ENCODE results near the gene BAZ1B. TPM values are rescaled to one million over a fixed set of nuclear protein-coding genes. Genes with fewer than 3 reads are reported as not detected.
A peak's percentile ranks its signal among the peaks of the same experiment; 100 is the strongest.

Gene BAZ1B
- total RNA-seq, 1 experiment from 2014 or later, result 66.3 TPM

- H3K27me3 Mint-ChIP-seq (ENCODE audit: low read depth), result no peaks in the 10 kb centered on the region
- H3K9me3 Mint-ChIP-seq, result no peaks in the 10 kb centered on the region
- no peak overlapping the region for H3K4me3 Mint-ChIP-seq
- DNase-seq (ENCODE audit: low spot score) (no peak), ATAC-seq (no peak)
- ChIA-PET POLR2A (no interaction called here), CTCF (no interaction called here)
- peaks cover 20% of the 10 kb centered on the region for H3K36me3 Mint-ChIP-seq
- no peak overlapping the region for H3K27ac Mint-ChIP-seq
- no peaks in the 10 kb centered on the region for H3K4me1 Mint-ChIP-seq
- TF ChIP-seq GTF2I (CRISPR knock-in tag; conservative IDR thresholded peaks at IDR 0.05), result 0 out of 2 replicates have a peak, but pooled peaks have one; percentile 7
- peak; percentile 86 for TF ChIP-seq ZNF121 (CRISPR knock-in tag; IDR thresholded peaks at IDR 0.05)
- no peak for TF ChIP-seq ETV6 (CRISPR knock-in tag; IDR thresholded peaks at IDR 0.05)
These were observed 22.6 kb upstream of the BAZ1B start for GRCh38 chr7:73544678-73545077.

DNA sequence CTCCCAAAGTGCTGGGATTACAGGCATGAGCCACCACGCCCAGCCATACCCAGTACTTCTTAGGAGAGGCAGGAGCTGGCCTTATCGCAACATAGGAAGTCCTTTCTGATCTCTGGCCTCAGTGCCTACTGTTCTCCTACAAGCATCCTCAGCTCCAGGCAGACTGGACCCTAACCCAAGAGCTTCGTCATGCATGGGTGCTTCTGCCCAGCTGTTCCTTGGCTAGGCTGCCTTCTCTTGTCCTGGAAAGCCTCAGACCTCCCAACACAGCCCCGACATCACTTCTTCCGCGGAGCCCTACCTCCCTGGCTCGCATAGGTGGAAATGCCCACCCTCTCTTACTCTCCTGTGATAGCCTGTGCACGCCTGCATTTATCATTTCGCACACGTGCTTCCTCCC is 19.6 kb upstream of the BAZ1B start:
- Mint-ChIP-seq H3K36me3 (peaks cover 36% of the 10 kb centered on the region), H3K9me3 (no peaks in the 10 kb centered on the region), H3K4me1 (no peaks in the 10 kb centered on the region), H3K4me3 (no peak overlapping the region), H3K27me3 (ENCODE audit: low read depth) (no peaks in the 10 kb centered on the region), H3K27ac (peak overlapping the region; percentile 76; the same call in 1 of the 2 replicates)
- ChIA-PET CTCF (no interaction called here), POLR2A (no interaction called here)
- DNase-seq (ENCODE audit: low spot score), result no peak
- no peak for TF ChIP-seq GRHL2 (CRISPR knock-in tag; IDR thresholded peaks at IDR 0.05; ENCODE audit: insufficient replicate concordance, severe bottlenecking)
- TF ChIP-seq SMAD4 (CRISPR knock-in tag; IDR thresholded peaks at IDR 0.05), result no peak
- TF ChIP-seq RORB (CRISPR knock-in tag; IDR thresholded peaks at IDR 0.05), result no peak
- no peak for TF ChIP-seq CREM (CRISPR knock-in tag; IDR thresholded peaks at IDR 0.05)
- TF ChIP-seq, protein P1, sequence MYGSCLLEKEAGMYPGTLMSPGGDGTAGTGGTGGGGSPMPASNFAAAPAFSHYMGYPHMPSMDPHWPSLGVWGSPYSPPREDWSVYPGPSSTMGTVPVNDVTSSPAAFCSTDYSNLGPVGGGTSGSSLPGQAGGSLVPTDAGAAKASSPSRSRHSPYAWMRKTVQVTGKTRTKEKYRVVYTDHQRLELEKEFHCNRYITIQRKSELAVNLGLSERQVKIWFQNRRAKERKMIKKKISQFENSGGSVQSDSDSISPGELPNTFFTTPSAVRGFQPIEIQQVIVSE (CRISPR knock-in tag; IDR thresholded peaks at IDR 0.05; ENCODE audit: borderline replicate concordance), result no peak
- TF ChIP-seq ATF1 (CRISPR knock-in tag; IDR thresholded peaks at IDR 0.05), result no peak
- TF ChIP-seq SP1 (CRISPR knock-in tag; conservative IDR thresholded peaks at IDR 0.05), result no peak
- TF ChIP-seq ZNF512 (CRISPR knock-in tag; IDR thresholded peaks at IDR 0.05; ENCODE audit: borderline replicate concordance), result no peak
- TF ChIP-seq FOXK1 (CRISPR knock-in tag; IDR thresholded peaks at IDR 0.05), result no peak
- no peak for TF ChIP-seq IRF2 (CRISPR knock-in tag; IDR thresholded peaks at IDR 0.05; ENCODE audit: borderline replicate concordance, low read depth)
- no peak for TF ChIP-seq GTF2I (CRISPR knock-in tag; conservative IDR thresholded peaks at IDR 0.05)
- TF ChIP-seq ATF3 (CRISPR knock-in tag; conservative IDR thresholded peaks at IDR 0.05), result no peak
- ATAC-seq, result no peak

GRCh38 chr7:73539709-73540108 is 17.6 kb upstream of the BAZ1B start:
- Mint-ChIP-seq H3K27me3 (ENCODE audit: low read depth) (no peaks in the 10 kb centered on the region), H3K27ac (no peak overlapping the region), H3K9me3 (no peaks in the 10 kb centered on the region), H3K4me3 (no peak overlapping the region), H3K4me1 (no peaks in the 10 kb centered on the region), H3K36me3 (peaks cover 40% of the 10 kb centered on the region)
- CTCF ChIA-PET, result no interaction called here
- no peak for DNase-seq (ENCODE audit: low spot score)
- POLR2A ChIA-PET, result interaction anchor here (0.7 kb wide), 1 partner anchor 183 kb away, joined by 3 read pairs; no protein-coding TSS in a partner anchor
- no peak for ATAC-seq
- TF ChIP-seq ELF4 (CRISPR knock-in tag; IDR thresholded peaks at IDR 0.05; ENCODE audit: low read depth) (no peak), SMAD4 (CRISPR knock-in tag; IDR thresholded peaks at IDR 0.05) (no peak), CBFB (CRISPR knock-in tag; IDR thresholded peaks at IDR 0.05; ENCODE audit: low read depth) (no peak), PRRX2 (CRISPR knock-in tag; IDR thresholded peaks at IDR 0.05) (no peak), FOXJ3 (CRISPR knock-in tag; IDR thresholded peaks at IDR 0.05; ENCODE audit: borderline replicate concordance) (no peak), MYBL2 (CRISPR knock-in tag; IDR thresholded peaks at IDR 0.05) (no peak), ETV6 (CRISPR knock-in tag; IDR thresholded peaks at IDR 0.05) (no peak), ZNF671 (CRISPR knock-in tag; IDR thresholded peaks at IDR 0.05) (no peak)
- TF ChIP-seq, protein P2, sequence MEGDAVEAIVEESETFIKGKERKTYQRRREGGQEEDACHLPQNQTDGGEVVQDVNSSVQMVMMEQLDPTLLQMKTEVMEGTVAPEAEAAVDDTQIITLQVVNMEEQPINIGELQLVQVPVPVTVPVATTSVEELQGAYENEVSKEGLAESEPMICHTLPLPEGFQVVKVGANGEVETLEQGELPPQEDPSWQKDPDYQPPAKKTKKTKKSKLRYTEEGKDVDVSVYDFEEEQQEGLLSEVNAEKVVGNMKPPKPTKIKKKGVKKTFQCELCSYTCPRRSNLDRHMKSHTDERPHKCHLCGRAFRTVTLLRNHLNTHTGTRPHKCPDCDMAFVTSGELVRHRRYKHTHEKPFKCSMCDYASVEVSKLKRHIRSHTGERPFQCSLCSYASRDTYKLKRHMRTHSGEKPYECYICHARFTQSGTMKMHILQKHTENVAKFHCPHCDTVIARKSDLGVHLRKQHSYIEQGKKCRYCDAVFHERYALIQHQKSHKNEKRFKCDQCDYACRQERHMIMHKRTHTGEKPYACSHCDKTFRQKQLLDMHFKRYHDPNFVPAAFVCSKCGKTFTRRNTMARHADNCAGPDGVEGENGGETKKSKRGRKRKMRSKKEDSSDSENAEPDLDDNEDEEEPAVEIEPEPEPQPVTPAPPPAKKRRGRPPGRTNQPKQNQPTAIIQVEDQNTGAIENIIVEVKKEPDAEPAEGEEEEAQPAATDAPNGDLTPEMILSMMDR (IDR thresholded peaks at IDR 0.05), result no peak
- TF ChIP-seq, protein P3, sequence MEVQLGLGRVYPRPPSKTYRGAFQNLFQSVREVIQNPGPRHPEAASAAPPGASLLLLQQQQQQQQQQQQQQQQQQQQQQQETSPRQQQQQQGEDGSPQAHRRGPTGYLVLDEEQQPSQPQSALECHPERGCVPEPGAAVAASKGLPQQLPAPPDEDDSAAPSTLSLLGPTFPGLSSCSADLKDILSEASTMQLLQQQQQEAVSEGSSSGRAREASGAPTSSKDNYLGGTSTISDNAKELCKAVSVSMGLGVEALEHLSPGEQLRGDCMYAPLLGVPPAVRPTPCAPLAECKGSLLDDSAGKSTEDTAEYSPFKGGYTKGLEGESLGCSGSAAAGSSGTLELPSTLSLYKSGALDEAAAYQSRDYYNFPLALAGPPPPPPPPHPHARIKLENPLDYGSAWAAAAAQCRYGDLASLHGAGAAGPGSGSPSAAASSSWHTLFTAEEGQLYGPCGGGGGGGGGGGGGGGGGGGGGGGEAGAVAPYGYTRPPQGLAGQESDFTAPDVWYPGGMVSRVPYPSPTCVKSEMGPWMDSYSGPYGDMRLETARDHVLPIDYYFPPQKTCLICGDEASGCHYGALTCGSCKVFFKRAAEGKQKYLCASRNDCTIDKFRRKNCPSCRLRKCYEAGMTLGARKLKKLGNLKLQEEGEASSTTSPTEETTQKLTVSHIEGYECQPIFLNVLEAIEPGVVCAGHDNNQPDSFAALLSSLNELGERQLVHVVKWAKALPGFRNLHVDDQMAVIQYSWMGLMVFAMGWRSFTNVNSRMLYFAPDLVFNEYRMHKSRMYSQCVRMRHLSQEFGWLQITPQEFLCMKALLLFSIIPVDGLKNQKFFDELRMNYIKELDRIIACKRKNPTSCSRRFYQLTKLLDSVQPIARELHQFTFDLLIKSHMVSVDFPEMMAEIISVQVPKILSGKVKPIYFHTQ (CRISPR knock-in tag; IDR thresholded peaks at IDR 0.05), result no peak
- TF ChIP-seq, protein P4, sequence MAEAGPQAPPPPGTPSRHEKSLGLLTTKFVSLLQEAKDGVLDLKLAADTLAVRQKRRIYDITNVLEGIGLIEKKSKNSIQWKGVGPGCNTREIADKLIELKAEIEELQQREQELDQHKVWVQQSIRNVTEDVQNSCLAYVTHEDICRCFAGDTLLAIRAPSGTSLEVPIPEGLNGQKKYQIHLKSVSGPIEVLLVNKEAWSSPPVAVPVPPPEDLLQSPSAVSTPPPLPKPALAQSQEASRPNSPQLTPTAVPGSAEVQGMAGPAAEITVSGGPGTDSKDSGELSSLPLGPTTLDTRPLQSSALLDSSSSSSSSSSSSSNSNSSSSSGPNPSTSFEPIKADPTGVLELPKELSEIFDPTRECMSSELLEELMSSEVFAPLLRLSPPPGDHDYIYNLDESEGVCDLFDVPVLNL (CRISPR knock-in tag; IDR thresholded peaks at IDR 0.05; ENCODE audit: borderline replicate concordance, low read depth), result no peak
- TF ChIP-seq, protein P5, sequence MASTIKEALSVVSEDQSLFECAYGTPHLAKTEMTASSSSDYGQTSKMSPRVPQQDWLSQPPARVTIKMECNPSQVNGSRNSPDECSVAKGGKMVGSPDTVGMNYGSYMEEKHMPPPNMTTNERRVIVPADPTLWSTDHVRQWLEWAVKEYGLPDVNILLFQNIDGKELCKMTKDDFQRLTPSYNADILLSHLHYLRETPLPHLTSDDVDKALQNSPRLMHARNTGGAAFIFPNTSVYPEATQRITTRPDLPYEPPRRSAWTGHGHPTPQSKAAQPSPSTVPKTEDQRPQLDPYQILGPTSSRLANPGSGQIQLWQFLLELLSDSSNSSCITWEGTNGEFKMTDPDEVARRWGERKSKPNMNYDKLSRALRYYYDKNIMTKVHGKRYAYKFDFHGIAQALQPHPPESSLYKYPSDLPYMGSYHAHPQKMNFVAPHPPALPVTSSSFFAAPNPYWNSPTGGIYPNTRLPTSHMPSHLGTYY (CRISPR knock-in tag; IDR thresholded peaks at IDR 0.05), result no peak

Data from WTC11 (cell line).